Naive B cell (primary cell): Measurements from ENCODE around the gene NUF2. TPM values are rescaled to one million over a fixed set of nuclear protein-coding genes. Genes with fewer than 3 reads are reported as not detected.

ENCODE experiments used
- ATAC-seq, 2 donors: fragments of 150-1000 bp; cut with Tn5 transposase; 2 replicates each; pipeline ENCODE4 v1.10.0; 2021; ENCODE audit warnings: low read depth in 2 of 2, mild to moderate bottlenecking in 2 of 2, moderate library complexity in 2 of 2
- DNase-seq: peaks from one replicate; pipeline ENCODE4 v3.0.0; 2022
- H3K27ac Mint-ChIP-seq, 6 donors: one replicate each; pipeline ENCODE4 v1.8.0; 2020 to 2022; ENCODE audit warnings: mild to moderate bottlenecking in 6 of 6, mixed read lengths in 6 of 6, moderate library complexity in 5 of 6, inconsistent platforms in 2 of 6
- H3K27me3 Mint-ChIP-seq, 3 donors: one replicate each; pipeline ENCODE4 v1.8.0; 2021 to 2022; ENCODE audit warnings: mixed read lengths in 3 of 3, mild to moderate bottlenecking in 1 of 3
- H3K36me3 Mint-ChIP-seq, 2 donors: one replicate each; pipeline ENCODE4 v1.8.0; 2020 to 2022; ENCODE audit warnings: mixed read lengths in 2 of 2, inconsistent platforms in 1 of 2, mild to moderate bottlenecking in 1 of 2
- H3K4me1 Mint-ChIP-seq, 3 donors: one replicate each; pipeline ENCODE4 v1.8.0; 2020 to 2022; ENCODE audit warnings: mixed read lengths in 3 of 3, inconsistent platforms in 1 of 3, mild to moderate bottlenecking in 1 of 3, moderate library complexity in 1 of 3
- H3K4me3 Mint-ChIP-seq, 8 donors: one replicate each; pipeline ENCODE4 v1.8.0; 2020 to 2022; ENCODE audit warnings: mild to moderate bottlenecking in 8 of 8, mixed read lengths in 8 of 8, moderate library complexity in 8 of 8, inconsistent platforms in 2 of 8
- H3K9me3 Mint-ChIP-seq, 7 donors: one replicate each; pipeline ENCODE4 v1.8.0; 2020 to 2022; ENCODE audit warnings: mixed read lengths in 7 of 7, mild to moderate bottlenecking in 5 of 7, inconsistent platforms in 2 of 7, moderate library complexity in 1 of 7
- polyA plus RNA-seq, 6 donors: library from polyadenylated mRNA; unstranded; fragments of 300-500 nt; fragmentation: Illumina TruSeq; gene quantifications; one replicate each; pipeline ENCODE4 v1.2.3, GENCODE V29; 2021; ENCODE audit warnings: low read depth in 6 of 6

The NUF2 gene
- polyA plus RNA-seq, 6 donors from 2014 or later: 0.13 to 1.7 (median 0.88) TPM; not detected in 1

- Mint-ChIP-seq H3K27me3 (peaks cover 21 to 30% (median 30%) of the 10 kb centered on the region in 3 donors), H3K36me3 (peaks cover 0 to 5% of the 10 kb centered on the region in 2 donors), H3K4me1 (no peaks in the 10 kb centered on the region), H3K27ac (no peak overlapping the region), H3K4me3 (no peak overlapping the region), H3K9me3 (peaks cover 0 to 5% (median 3%) of the 10 kb centered on the region in 7 donors)
- DNase-seq: no peak
- ATAC-seq: no peak
These were observed 75.9 kb downstream of the NUF2 start for GRCh38 chr1:163397451-163398200.

DNA sequence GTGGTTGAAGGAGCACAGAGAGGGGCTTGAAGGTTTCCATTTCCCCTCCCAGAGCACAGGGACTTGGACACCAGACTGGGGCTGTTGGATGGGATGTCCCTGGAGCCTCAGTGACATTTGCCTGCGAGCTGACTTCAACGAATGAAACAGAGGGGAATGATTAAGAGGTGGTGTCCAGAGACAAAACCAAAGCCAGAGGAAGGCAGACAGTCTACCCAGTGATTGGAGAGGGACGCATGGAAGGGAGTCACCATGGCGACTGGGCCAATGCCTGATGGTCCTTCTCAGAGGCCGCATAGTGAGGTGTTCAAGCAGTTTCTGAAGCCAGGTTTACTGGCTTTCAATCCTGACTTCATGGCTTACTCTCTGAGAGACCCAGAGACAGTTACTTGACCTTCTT is 77.2 kb downstream of the NUF2 start:
- ATAC-seq: no peak
- DNase-seq: no peak
- H3K9me3 Mint-ChIP-seq: peaks cover 0 to 5% (median under 1%) of the 10 kb centered on the region in 7 donors
- no peaks in the 10 kb centered on the region for H3K4me1 Mint-ChIP-seq
- peaks cover 21 to 27% (median 26%) of the 10 kb centered on the region in 3 donors for H3K27me3 Mint-ChIP-seq
- peaks cover 0 to 3% of the 10 kb centered on the region in 2 donors for H3K36me3 Mint-ChIP-seq
- no peak overlapping the region for H3K4me3 Mint-ChIP-seq
- H3K27ac Mint-ChIP-seq: no peak overlapping the region

DNA sequence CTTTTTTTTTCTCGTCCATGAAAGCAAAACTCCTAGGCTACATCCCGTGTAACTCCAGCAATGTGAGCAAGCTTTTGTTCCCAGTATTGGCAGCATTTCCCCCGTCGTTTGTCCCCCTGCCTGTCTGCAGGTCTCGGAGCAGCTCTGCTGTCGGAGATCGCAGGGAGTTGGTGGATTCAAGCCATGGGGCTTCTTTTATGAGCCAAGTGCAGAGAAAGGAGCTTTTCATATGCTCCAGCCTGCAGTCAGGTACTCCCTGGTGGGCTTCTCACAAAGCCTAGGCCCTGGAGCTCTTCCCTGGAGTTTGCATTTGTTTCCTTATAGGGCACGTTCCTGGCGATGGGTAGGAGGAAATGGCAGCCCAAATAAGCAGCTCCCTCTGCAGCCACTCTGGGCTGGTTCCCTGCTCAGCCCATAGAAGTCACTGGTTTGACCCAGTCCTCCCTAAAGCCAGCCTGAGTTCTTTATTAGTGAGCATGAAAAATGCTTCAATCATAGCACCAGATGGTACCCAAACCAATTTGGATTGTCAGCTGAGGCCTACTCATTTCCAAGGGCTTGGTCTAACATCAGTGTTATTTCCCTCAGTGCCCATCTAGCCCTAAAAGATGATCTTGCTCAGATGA is 78.3 kb downstream of the NUF2 start:
- Mint-ChIP-seq H3K27me3 (peaks cover 21 to 23% (median 22%) of the 10 kb centered on the region in 3 donors), H3K36me3 (no peaks in the 10 kb centered on the region), H3K4me3 (no peak overlapping the region), H3K4me1 (no peaks in the 10 kb centered on the region), H3K9me3 (peaks cover 0 to 5% (median 0%) of the 10 kb centered on the region in 7 donors), H3K27ac (no peak overlapping the region)
- DNase-seq (no peak), ATAC-seq (no peak)

- Mint-ChIP-seq H3K27ac (no peak overlapping the region), H3K36me3 (no peaks in the 10 kb centered on the region)
- ATAC-seq: no peak
These were observed 79.5 kb downstream of the NUF2 start for GRCh38 chr1:163401211-163401610.

More at GRCh38 chr1:163401211-163401610, 79.5 kb downstream of the NUF2 start:
- H3K4me1 Mint-ChIP-seq: no peaks in the 10 kb centered on the region
- H3K4me3 Mint-ChIP-seq: no peak overlapping the region
- H3K27me3 Mint-ChIP-seq: peaks cover 21 to 23% (median 22%) of the 10 kb centered on the region in 3 donors
- peaks cover 0 to 5% (median 0%) of the 10 kb centered on the region in 7 donors for H3K9me3 Mint-ChIP-seq
- DNase-seq: no peak

Other genes with a start within 250 kb of the NUF2 start
- 1 to 10 TPM in 2 of 6 donors, under 1 TPM in 2, not detected in 2; 0.48 to 1.4 (median 1.1) TPM for gene RGS5, start 119.0 kb upstream of the NUF2 start, polyA plus RNA-seq